Motor neuron (in vitro differentiated cells): Measurements from ENCODE around the gene EFEMP2. TPM values are rescaled to one million over a fixed set of nuclear protein-coding genes. Genes with fewer than 3 reads are reported as not detected.

ENCODE experiments used
- ATAC-seq, 8 experiments: fragments of 200-7000 bp; cut with Tn5 transposase; replicated peaks in 6 of 8; 2 replicates each; pipeline ENCODE4 v1.8.0; 2021; ENCODE audit warnings: mild to moderate bottlenecking in 8 of 8, moderate library complexity in 8 of 8
- H3K27ac ChIP-seq, 2 donors: fragments of 250-450 bp; sonication (Bioruptor Pico); 2 replicates each; pipeline ENCODE4 v1.9.0; 2021; ENCODE audit warnings: antibody characterized with exemption in 2 of 2, mild to moderate bottlenecking in 2 of 2, moderate library complexity in 1 of 2
- H3K4me1 ChIP-seq, 2 donors: fragments of 250-450 bp; sonication (Bioruptor Pico); replicated peaks in 1 of 2; 2 replicates each; pipeline ENCODE4 v1.6.1; 2021; ENCODE audit warnings: antibody characterized with exemption in 2 of 2, mild to moderate bottlenecking in 2 of 2, moderate library complexity in 1 of 2
- H3K4me3 ChIP-seq, 5 donors: fragments of 250-450 bp; sonication (Bioruptor Pico); 2 replicates each; pipeline ENCODE4 v1.9.0; 2021; ENCODE audit warnings: antibody characterized with exemption in 5 of 5, mild to moderate bottlenecking in 5 of 5, moderate library complexity in 4 of 5
- WGBS, 10 experiments: fragments of 450-650 bp; shearing (Covaris generic); methylation state at CpG; one replicate each; pipeline ENCODE4 v1.0.0; 2022; 5-methylcytosine and 5-hydroxymethylcytosine counted together
- in situ Hi-C, 9 experiments: fragments of 400-800 bp; cut with MboI; loops; one replicate each; pipeline ENCODE4 v1.15.0; 2021; ENCODE audit warnings: low sequenced_read_pairs in 9 of 9, low pct_unique_long_range_greater_than_20kb in 2 of 9; ENCODE audit not compliant: unreplicated experiment in 9 of 9
- total RNA-seq, 8 experiments: library from RNA; unstranded; fragments of 300-600 nt; gene quantifications; 2 replicates each; pipeline versions ENCODE4 v1.2.3 to v1.2.4, GENCODE V29; 2022

Gene EFEMP2
- total RNA-seq, 8 experiments from 2014 or later: 6.9 to 100 (median 10.4) TPM

DNA sequence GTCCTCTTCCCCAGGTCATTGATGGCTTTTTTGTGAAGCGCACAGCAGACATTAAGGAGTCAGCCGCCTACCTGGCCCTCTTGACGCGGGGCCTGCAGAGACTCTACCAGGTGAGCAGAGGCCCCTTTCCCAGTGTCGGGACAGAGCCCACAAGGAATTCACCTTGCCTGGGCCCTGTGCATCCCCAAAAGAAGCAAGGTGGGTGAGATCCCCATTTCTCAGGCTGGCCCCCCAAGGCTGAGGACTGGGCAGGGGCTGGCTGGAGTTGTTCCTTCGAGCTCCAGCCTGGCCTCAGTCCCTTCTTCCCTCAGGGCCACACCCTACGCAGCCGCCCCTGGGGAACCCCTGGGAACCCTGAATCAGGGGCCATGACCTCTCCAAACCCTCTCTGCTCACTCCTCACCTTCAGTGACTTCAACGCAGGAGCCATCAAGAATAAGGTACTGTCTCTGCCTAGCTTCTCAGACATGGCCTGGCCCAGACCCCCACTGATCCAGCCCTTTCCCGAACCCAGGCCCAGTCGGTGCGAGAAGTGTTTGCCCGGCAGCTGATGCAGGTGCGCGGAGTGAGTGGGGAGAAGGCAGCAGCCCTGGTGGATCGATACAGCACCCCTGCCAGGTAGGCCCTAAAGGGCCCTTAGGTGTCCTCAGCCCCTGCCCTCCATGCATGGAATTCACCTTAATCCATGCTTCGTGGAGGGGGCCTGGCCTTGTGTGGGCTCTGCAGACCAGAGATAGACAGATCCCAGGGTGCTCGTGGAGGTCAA lies 7.7 kb downstream of the EFEMP2 start:
- Histone ChIP-seq H3K4me1 (peaks cover 6 to 8% of the 10 kb centered on the region in 2 donors), H3K27ac (no peak overlapping the region), H3K4me3 (no peak overlapping the region)
- no peak for ATAC-seq
- 73 to 100% (median 93%) methylated on average over 2 to 9 of the region's 18 CpGs; no CpG with 5 or more reads in 2 of the 10 experiments for WGBS, 10 experiments
- in situ Hi-C loops: no loop called here

DNA sequence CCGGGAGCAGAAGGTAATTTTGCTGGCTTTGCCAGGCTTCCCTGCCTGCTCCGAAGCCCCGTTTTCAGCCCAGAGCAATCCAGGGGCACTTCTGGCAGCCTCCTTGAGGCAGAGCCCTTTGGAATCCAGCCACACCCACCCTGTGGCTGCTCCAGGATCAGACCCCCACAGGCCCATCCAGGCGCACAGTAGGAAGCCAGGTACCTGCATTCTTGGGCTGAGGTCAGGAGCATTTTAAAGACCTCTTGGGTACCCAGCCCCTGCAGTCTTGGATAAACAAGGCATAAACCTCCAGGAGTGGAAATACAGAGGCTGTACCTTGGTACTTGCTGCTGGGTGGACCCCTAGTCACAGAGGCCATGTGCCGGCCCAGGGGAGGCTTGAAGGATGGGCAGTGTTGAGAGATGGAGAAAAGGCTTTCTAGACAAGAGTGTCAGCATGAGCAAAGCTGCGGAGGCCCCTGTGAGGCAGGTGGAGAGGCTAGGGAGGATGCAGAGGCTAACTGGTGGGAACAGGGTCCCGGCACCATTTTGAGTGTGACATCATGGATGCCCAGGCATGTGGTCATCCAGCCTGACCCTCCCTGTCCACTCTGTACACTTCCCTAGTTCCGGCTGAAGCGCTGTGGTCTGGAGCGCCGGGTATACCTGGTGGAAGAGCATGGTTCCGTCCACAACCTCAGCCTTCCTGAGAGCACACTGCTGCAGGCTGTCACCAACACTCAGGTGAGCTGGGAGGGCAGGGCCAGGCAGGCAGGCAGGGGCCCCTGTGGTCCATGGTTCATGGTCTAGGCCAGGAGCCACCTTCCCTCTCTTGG lies 8.5 kb downstream of the EFEMP2 start:
- peaks cover 6 to 8% of the 10 kb centered on the region in 2 donors for H3K4me1 ChIP-seq
- no peak overlapping the region for H3K27ac ChIP-seq
- no peak for ATAC-seq
- H3K4me3 ChIP-seq: no peak overlapping the region
- WGBS, 10 experiments: 80 to 100% (median 87%) methylated on average over 1 to 8 of the region's 12 CpGs; no CpG with 5 or more reads in 7 of the 10 experiments
- in situ Hi-C loops: no loop called here

DNA sequence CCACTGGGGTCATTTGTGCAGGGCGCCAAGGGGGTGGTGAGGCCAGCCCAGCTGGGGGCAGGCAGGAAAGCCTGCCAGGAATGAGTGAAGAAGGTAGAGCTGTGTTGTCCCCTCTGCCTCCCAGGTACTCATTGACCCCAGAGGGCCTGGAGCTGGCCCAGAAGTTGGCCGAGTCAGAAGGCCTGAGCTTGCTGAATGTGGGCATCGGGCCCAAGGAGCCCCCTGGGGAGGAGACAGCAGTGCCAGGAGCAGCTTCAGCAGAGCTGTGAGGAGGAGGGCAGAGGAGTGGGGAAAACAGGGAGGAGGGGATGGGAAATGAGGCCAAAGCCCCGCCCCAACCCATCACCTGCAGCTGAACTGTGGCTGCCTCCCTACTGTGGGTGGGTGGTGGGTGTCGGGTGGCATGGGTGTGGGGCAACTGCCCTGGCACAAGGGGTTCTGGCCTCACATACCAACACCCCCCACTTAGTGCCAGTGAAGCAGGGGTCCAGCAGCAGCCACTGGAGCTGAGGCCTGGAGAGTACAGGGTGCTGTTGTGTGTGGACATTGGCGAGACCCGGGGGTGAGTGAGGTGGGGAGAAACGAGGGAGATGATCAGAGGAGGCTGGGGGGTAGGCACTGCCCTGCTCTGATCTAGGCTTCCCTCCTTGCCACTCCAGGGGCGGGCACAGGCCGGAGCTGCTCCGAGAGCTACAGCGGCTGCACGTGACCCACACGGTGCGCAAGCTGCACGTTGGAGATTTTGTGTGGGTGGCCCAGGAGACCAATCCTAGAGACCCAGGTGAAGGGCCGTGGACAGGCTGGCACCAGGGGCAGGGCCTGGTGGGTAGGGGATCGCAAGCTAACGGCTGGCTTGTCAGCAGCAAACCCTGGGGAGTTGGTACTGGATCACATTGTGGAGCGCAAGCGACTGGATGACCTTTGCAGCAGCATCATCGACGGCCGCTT lies 9.4 kb downstream of the EFEMP2 start:
- WGBS, 10 experiments: 96 to 100% (median 100%) methylated on average over 1 to 4 of the region's 24 CpGs; no CpG with 5 or more reads in 6 of the 10 experiments
- ATAC-seq: no peak
- in situ Hi-C loops: no loop called here
- H3K27ac ChIP-seq: no peak overlapping the region
- no peak overlapping the region for H3K4me3 ChIP-seq
- peaks cover 6 to 8% of the 10 kb centered on the region in 2 donors for H3K4me1 ChIP-seq

DNA sequence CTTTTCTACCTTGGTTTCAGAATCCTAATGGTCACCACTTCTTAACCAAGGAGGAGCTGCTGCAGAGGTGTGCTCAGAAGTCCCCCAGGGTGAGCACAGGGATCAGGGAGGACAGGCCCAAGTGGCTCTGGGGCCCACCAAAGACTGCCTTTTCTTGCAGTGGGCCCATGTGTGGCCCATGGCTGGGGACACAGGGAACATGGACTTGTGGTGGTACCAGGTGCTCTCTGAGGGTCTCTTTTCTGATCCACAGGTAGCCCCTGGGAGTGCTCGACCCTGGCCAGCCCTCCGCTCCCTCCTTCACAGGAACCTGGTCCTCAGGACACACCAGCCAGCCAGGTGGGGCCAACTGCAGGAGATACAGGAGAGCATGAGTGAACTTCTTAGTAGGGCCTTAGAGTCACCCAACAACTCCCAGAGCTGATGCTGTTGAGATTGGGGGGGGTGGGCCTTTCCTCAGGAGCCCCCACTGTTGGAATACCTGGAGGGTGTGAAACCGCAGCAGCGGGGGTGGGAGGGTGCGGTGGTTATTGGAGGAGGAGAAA lies 10.3 kb downstream of the EFEMP2 start:
- H3K4me3 ChIP-seq: no peak overlapping the region
- ATAC-seq: no peak
- in situ Hi-C loops: no loop called here

DNA sequence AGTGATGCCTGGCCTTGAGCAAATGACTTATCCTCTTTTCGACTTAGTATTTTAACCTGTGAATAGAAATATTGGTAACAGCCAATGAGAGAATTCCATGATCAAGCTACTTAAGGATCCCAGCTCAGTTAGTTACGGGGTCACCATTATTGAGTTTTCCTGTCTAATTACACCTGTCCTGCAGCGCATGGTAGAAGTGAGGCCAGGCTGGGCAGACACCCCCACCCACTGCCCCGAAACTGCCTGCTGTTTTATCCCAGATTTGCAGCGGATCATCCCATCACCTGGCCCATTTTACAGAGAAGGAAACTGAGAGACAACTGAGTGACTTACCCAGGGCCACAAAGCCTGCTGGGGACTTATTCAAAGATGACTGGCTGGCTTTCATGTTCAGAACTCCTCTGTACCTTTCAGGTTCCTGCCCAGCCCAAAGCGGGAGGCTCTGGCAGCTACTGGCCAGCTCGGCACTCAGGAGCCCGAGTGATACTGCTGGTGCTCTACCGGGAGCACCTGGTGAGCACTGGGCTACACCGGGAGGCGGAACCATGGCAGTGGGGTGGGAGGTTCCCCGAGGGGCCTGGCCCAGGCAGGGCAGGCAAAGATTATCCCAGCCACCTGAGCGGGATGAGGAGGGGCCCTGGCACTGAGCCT lies 10.9 kb downstream of the EFEMP2 start:
- H3K27ac ChIP-seq: no peak overlapping the region
- H3K4me1 ChIP-seq: peaks cover 6% of the 10 kb centered on the region in 2 donors
- 17 to 95% (median 79%) methylated on average over 1 to 12 of the region's 13 CpGs; no CpG with 5 or more reads in 4 of the 10 experiments for WGBS, 10 experiments
- ATAC-seq: no peak
- in situ Hi-C loops: no loop called here
- H3K4me3 ChIP-seq: peak overlapping the region; percentile 76 to 94 (median 88)

More for the DNA sequence above, 10.3 kb downstream of the EFEMP2 start:
- peaks cover 6 to 8% of the 10 kb centered on the region in 2 donors for H3K4me1 ChIP-seq
- H3K27ac ChIP-seq: no peak overlapping the region
- 100% methylated on average over 1 to 3 of the region's 5 CpGs; no CpG with 5 or more reads in 8 of the 10 experiments for WGBS, 10 experiments

DNA sequence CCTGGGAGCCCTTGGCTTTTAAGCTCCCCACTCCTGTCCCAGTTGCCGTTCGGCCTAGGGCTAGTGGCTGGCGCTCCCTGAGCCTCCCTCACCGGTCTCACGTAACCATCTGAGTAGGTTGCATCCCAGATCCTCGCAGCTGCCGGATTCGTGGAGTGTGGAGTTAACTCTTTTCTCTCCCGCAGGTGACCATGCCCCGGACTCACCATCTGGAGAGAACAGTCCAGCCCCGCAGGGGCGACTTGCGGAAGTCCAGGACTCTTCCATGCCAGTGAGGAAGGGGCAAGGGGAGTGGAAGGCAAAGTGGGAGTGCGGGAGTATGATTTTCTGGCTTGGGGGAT lies 11.5 kb downstream of the EFEMP2 start:
- no peak for ATAC-seq
- Histone ChIP-seq H3K27ac (peak overlapping the region; percentile 98), H3K4me3 (peak overlapping the region; percentile 76 to 94 (median 88)), H3K4me1 (peaks cover 6 to 10% of the 10 kb centered on the region in 2 donors)
- in situ Hi-C loops: no loop called here
- 0 to 4% (median 0%) methylated on average over 2 to 8 of the region's 14 CpGs; no CpG with 5 or more reads in 5 of the 10 experiments for WGBS, 10 experiments

DNA sequence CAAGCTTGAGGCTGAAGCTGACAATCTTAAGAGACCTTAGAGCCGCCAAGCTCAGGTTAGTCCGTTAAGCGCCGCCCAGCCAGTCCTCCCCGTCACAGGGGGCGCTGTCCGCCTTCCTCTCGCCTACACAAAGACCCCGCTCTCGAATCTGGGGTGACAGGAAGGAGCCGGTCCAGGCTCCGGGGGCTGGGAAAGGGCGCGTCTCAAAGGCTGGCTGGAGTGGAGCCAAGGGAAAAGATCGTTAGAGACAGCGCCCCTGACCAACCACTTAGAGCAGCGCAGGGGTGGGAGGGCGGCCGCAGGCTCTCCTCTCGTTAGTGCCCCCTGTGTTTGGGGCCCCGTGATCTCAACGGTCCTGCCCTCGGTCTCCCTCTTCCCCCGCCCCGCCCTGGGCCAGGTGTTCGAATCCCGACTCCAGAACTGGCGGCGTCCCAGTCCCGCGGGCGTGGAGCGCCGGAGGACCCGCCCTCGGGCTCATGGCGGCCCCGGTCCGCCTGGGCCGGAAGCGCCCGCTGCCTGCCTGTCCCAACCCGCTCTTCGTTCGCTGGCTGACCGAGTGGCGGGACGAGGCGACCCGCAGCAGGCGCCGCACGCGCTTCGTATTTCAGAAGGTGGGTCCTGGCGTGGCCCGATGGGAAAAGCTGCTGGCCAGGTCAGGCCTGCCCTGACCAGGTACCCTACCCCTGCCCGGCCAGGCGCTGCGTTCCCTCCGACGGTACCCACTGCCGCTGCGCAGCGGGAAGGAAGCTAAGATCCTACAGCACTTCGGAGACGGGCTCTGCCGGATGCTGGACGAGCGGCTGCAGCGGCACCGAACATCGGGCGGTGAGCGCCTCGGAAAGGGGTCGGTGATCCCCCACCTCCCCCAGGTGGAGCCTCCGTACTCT lies 12.1 kb downstream of the EFEMP2 start, which contains the start of gene MUS81:
Gene MUS81, plus strand, starts transcription at position 156 of the 887 bp plus-strand sequence. Its CDS starts 321 bp downstream, at position 477.
- 0 to 5% (median 0%) methylated on average over 5 to 30 of the region's 78 CpGs; no CpG with 5 or more reads in 2 of the 10 experiments for WGBS, 10 experiments
- H3K4me3 ChIP-seq: peak within 1 kb of the TSS; percentile 76 to 94 (median 88)
- peak within 1 kb of the TSS; percentile 98 for H3K27ac ChIP-seq
- peaks cover 6 to 12% of the 10 kb centered on the region in 2 donors for H3K4me1 ChIP-seq
- in situ Hi-C loops: no loop called here
- ATAC-seq: peak; percentile 18 to 46 (median 30)

DNA sequence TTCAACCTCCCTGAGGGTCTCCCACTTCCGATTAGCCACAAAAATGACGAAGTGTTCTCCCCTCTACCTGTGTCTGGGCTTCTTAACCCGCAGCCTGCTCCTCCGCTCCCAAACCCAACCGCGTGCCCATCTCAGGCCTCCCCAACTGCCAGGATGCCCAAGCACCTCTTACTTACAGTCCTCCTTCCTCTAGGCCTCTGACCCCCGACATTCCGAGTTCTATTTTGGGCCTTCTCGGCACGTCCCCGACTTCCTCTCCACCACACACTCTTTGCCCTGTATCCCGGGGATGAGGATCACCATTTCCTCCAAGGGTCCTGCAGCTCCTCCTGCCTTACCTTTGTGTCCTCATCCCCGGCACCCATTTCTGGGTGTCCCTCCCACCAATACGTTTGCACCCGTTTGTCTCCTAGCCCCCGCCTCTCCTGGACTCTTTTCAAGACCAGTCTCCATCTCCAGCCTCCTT lies 12.8 kb downstream of the EFEMP2 start:
- in situ Hi-C loops: no loop called here

DNA sequence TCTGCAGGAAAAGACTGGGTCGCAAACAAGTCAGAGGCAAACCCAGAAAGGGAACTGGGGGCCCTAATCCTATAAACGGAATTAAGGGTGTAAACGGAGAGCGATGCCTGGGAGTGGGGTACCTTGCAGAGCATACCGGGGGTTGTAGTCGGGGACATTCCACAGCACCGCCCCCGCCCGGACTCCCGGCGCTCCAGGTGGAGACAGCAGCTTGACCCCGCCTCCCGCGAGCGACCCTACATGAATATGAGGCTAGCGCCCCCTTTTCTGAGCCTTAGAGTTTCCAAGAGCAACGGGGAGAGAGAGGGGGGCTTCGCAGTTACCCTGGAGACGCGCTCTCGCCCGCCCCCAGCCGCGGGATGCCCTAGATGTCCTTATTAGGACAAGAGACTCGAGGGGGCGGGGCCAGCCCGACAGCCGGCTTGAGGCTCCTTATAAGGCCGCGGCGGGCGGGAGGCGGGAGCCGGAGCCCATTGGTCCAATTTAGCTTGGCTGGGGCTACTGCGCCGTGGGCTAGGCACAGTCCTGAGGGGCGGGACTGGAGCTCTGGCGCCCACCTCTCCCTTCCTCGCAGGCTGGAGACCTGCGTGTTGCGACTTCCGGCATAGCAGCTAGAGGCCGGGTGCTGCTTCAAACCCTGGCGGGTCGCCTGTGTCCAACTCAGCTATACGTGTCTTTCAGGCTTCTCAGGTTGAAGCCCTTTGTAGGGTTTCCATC lies 13.3 kb downstream of the EFEMP2 start:
- WGBS, 10 experiments: 0% methylated on average over 1 to 13 of the region's 46 CpGs; no CpG with 5 or more reads in 3 of the 10 experiments
- Histone ChIP-seq H3K4me1 (peaks cover 6 to 12% of the 10 kb centered on the region in 2 donors), H3K4me3 (peak overlapping the region; percentile 76 to 94 (median 88)), H3K27ac (peak overlapping the region; percentile 98)
- peak; percentile 34 to 75 (median 71) for ATAC-seq
- in situ Hi-C loops: no loop called here

More for the DNA sequence above, 12.8 kb downstream of the EFEMP2 start:
- peak in 6 of 8 experiments; percentile 0 to 1 (median 0) for ATAC-seq
- WGBS, 10 experiments: 0 to 2% (median 0%) methylated on average over 1 to 13 of the region's 16 CpGs; no CpG with 5 or more reads in 4 of the 10 experiments
- H3K4me1 ChIP-seq: peaks cover 6 to 12% of the 10 kb centered on the region in 2 donors
- H3K27ac ChIP-seq: peak overlapping the region; percentile 98
- peak overlapping the region; percentile 76 to 94 (median 88) for H3K4me3 ChIP-seq

DNA sequence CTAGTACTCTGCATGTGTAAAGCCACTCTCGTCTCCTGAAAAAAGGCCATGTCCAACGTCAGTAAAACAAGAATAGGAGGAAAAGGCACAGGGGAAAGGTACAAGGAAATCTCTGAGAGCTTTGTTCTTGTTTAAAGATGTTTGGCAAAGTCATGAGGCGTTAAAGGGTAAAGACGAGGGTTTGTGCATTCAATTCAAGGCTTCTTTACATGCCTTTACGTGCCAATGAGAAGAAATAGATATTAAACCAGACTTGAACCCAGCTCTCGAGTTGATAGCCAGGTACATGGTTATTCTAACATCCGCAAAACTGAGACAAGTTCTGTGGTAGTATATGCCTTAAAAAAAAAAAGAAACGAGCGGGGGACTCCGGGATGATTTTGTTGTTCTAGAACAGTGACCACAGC lies 13.9 kb downstream of the EFEMP2 start:
- in situ Hi-C loops: no loop called here
- WGBS, 10 experiments: 0 to 13% (median 0%) methylated on average over 2 to 10 of the region's 10 CpGs
- no peak for ATAC-seq
- Histone ChIP-seq H3K27ac (peak overlapping the region; percentile 98), H3K4me3 (peak overlapping the region; percentile 76 to 94 (median 88)), H3K4me1 (peaks cover 6 to 12% of the 10 kb centered on the region in 2 donors)
